ENCODE measurements around the gene PLXNC1.
A peak's percentile ranks its signal among the peaks of the same experiment; 100 is the strongest.

The PLXNC1 gene

DNA sequence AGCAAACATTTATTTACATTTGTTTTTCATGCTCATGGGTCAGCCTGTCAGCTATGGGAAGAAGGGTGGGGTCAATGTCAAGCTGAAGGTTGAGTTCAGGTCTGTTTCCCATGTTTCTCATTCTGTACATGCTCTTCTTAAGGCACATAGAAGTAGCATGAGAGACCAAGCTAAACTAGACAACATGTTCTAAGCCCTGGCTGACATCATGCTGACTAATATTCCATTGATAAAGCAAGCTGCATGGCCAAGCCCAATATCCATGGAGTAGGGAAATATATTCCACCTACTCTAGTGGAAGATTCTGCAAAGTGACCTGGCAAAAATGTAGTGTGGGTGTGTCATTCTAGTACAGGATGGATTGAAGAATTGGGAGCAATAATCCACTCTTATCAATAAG lies 44.1 kb downstream of the PLXNC1 start:
- TF ChIP-seq, protein P1, sequence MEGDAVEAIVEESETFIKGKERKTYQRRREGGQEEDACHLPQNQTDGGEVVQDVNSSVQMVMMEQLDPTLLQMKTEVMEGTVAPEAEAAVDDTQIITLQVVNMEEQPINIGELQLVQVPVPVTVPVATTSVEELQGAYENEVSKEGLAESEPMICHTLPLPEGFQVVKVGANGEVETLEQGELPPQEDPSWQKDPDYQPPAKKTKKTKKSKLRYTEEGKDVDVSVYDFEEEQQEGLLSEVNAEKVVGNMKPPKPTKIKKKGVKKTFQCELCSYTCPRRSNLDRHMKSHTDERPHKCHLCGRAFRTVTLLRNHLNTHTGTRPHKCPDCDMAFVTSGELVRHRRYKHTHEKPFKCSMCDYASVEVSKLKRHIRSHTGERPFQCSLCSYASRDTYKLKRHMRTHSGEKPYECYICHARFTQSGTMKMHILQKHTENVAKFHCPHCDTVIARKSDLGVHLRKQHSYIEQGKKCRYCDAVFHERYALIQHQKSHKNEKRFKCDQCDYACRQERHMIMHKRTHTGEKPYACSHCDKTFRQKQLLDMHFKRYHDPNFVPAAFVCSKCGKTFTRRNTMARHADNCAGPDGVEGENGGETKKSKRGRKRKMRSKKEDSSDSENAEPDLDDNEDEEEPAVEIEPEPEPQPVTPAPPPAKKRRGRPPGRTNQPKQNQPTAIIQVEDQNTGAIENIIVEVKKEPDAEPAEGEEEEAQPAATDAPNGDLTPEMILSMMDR (IDR thresholded peaks at IDR 0.05; ENCODE audit: unreplicated experiment in 3 of 3): no peak
- Mint-ChIP-seq H3K36me3 (ENCODE audit: low read depth) (peaks cover 16% of the 10 kb centered on the region), H3K27ac (no peak overlapping the region), H3K9me3 (peaks cover 12% of the 10 kb centered on the region), H3K4me1 (no peaks in the 10 kb centered on the region), H3K4me3 (no peak overlapping the region), H3K27me3 (ENCODE audit: low read depth) (peaks cover 7% of the 10 kb centered on the region)

DNA sequence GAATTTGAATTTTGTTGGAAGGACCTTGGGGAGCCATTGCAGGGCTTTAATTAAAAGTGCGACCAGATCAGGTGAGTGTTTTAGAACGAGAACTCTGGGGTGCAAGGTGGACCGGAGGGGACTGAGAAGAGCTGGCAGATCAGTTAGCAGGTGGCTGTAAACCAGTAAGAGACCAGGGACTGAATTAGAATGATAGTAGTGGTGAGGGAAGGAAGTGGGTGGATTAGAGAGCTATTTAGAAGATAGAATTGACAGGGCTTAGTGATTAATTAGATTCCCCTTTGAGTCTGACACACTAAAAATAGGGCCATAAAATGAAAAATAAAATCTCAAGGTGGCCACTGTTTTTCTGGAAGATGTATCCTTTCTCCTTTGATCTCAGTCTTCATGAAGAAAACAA lies 44.8 kb downstream of the PLXNC1 start:
- Mint-ChIP-seq H3K27ac (no peak overlapping the region), H3K4me3 (no peak overlapping the region), H3K9me3 (peaks cover 12% of the 10 kb centered on the region), H3K27me3 (ENCODE audit: low read depth) (peaks cover 7% of the 10 kb centered on the region), H3K4me1 (no peaks in the 10 kb centered on the region), H3K36me3 (ENCODE audit: low read depth) (peaks cover 16% of the 10 kb centered on the region)
- TF ChIP-seq, protein P1 (IDR thresholded peaks at IDR 0.05; ENCODE audit: unreplicated experiment in 3 of 3): no peak

DNA sequence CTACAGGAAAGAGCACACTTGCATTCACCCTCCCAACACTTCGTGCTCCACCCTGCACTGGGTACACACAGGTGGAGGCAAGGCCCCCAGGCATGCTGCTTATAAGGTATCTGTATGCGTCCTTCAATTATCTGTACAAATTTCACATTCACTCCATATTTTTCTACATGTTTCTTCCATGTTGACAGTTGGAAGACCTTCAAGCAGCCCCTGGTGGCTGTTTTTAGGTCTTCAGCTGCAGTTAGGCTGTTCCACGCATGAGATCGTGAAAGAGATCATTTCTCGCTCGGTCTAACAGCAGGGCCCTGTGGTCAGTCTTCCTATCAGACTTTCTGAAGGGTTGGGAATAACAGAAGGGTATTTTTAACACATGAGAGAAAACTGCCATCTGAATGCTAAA lies 47.1 kb downstream of the PLXNC1 start:
- Mint-ChIP-seq H3K36me3 (ENCODE audit: low read depth) (peaks cover 16% of the 10 kb centered on the region), H3K27me3 (ENCODE audit: low read depth) (peaks cover 7% of the 10 kb centered on the region), H3K4me1 (no peaks in the 10 kb centered on the region), H3K27ac (no peak overlapping the region), H3K9me3 (peaks cover 12% of the 10 kb centered on the region), H3K4me3 (no peak overlapping the region)
- TF ChIP-seq, protein P1 (IDR thresholded peaks at IDR 0.05; ENCODE audit: unreplicated experiment in 3 of 3): peak in 1 of 3 experiments; percentile 7

DNA sequence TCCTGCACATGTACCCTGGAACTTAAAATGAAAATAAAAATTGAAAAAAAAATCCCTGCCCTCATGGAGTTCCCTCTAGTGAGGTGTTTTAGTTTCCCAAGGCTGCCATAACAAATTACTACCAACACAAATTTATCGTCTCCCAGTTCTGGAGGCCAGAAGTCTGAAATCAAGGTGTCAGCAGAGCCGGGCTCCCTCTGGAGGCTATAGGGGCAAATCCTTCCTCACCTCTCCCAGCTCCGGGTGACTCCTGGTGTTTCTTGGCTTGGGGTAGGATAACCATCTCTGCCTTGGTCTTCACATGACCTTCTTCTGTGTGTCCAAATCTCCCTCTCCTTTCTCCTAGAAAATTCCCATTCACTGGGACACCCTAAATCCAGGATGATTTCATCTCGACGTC lies 50.1 kb downstream of the PLXNC1 start:
- H3K27ac Mint-ChIP-seq: no peak overlapping the region
- H3K4me3 Mint-ChIP-seq: no peak overlapping the region
- peaks cover 10% of the 10 kb centered on the region for H3K27me3 Mint-ChIP-seq (ENCODE audit: low read depth)
- TF ChIP-seq, protein P1 (IDR thresholded peaks at IDR 0.05; ENCODE audit: unreplicated experiment in 3 of 3): no peak
- H3K9me3 Mint-ChIP-seq: peaks cover 10% of the 10 kb centered on the region
- H3K36me3 Mint-ChIP-seq (ENCODE audit: low read depth): peaks cover 6% of the 10 kb centered on the region
- peaks cover 6% of the 10 kb centered on the region for H3K4me1 Mint-ChIP-seq

DNA sequence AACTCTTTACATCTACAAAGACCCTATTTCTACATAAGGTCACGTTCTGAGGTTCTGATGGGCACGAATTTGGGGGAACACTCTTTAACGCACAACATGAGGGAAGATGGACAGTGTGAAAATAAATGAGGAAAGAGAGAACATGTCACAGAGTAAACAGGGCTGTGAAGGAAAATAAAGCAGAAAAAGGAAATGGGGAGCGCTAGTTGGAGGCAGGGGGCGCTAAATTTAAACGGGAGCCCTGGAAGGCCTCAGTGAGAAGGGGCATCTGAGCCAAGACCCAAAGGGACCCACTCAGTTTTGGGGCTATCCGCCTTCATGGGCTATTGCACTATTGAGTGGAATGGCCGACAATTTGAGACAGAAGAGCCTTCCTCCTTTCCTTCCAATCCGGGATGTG lies 50.5 kb downstream of the PLXNC1 start:
- peaks cover 6% of the 10 kb centered on the region for H3K9me3 Mint-ChIP-seq
- peaks cover 7% of the 10 kb centered on the region for H3K4me1 Mint-ChIP-seq
- H3K36me3 Mint-ChIP-seq (ENCODE audit: low read depth): peaks cover 3% of the 10 kb centered on the region
- TF ChIP-seq, protein P1 (IDR thresholded peaks at IDR 0.05; ENCODE audit: unreplicated experiment in 3 of 3): no peak
- H3K4me3 Mint-ChIP-seq: no peak overlapping the region
- no peak overlapping the region for H3K27ac Mint-ChIP-seq
- peaks cover 10% of the 10 kb centered on the region for H3K27me3 Mint-ChIP-seq (ENCODE audit: low read depth)

DNA sequence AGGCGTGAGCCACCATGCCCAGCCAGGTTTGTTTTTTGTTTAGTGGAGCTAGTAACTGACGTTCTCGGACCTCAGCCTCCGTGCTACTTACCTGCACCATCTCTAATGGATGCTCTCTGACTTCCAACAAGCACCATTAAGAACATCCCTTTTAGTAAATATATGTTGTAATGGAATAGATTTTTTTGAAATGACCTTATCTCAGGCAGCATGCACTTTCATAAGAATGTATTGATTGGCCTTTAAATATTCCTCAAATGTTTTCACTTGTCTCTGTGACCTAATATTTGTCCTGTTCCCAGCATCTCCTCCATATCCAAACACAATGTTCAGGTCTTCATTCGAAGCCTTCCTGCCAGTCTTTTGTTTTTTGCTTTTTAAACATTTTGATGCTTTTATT lies 51.7 kb downstream of the PLXNC1 start:
- H3K9me3 Mint-ChIP-seq: peaks cover 4% of the 10 kb centered on the region
- H3K27me3 Mint-ChIP-seq (ENCODE audit: low read depth): peaks cover 10% of the 10 kb centered on the region
- peaks cover 3% of the 10 kb centered on the region for H3K36me3 Mint-ChIP-seq (ENCODE audit: low read depth)
- no peak overlapping the region for H3K4me3 Mint-ChIP-seq
- no peak overlapping the region for H3K27ac Mint-ChIP-seq
- H3K4me1 Mint-ChIP-seq: peaks cover 18% of the 10 kb centered on the region
- TF ChIP-seq, protein P1 (IDR thresholded peaks at IDR 0.05; ENCODE audit: unreplicated experiment in 3 of 3): no peak

Measured in nephron (organoid).